SKM-1 (cell line): ENCODE measurements around the gene LRMDA.
"Not testable (repeated sequence)": the region's sequence is repeated elsewhere in the genome, so short reads cannot be mapped to it uniquely, and the experiment has no call there.

Experiments used
- DNase-seq: peaks from one replicate; lab custom pipeline; 2025; ENCODE audit not compliant: unreplicated experiment; lab: John Stamatoyannopoulos, UW

LRMDA gene

DNA sequence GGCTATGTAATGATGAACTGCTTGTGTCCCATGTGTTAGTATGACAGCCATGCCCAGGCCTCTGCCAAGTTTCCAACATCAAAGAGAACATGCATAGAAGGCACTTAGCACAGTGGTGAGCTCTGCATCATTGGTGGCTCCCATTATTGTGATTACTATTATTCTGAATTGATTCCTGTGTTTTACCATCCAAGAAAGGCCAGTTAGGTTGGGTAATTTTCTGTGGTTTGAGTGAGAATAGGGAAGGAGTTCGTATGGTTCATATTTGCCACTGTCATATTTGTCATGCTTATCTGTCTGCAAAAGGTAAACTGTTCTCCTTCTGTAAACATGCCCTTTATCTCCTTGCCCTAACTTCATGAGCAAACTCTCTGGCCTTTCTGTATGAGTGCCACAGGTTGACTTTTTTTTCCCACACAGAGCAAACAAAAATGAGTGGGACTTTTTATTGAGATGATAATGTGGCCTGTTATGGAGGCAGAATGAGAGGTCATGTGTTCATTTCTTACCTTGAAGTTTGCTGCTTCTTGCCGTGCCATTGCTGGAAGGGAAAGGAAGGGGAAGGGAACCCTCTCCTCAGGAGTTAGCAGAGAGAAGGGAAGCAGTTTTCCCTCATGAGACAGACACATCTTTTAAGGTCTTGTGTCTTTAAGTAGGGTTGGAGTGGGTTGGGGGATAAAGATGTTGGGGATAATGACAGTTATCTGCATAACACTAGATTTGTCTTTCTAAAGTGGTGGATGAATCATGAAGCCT is 301.9 kb downstream of the LRMDA start:
- no peak for DNase-seq

DNA sequence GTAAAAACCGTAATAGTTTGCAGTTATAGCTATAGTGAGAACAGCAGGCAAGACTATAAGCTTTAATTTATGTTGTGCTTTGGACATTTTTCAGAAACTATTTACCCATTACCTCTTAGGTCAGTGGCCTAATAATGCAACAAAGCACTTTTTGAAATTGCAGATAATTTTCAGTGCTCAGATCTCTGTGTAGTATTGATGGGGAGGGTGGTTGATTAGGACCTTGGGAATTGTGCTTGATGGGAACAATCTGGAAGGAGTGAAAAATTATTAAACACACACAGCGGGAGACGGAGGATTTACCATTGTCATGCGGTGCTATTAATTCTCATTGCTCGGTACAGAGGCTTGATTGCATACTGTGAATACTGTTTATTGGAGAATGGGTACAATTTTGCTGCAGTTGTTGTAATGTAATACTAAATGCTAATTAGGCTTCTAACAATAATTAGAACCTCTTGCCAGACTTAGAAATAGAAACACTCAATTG is 304.8 kb downstream of the LRMDA start:
- no peak for DNase-seq

DNA sequence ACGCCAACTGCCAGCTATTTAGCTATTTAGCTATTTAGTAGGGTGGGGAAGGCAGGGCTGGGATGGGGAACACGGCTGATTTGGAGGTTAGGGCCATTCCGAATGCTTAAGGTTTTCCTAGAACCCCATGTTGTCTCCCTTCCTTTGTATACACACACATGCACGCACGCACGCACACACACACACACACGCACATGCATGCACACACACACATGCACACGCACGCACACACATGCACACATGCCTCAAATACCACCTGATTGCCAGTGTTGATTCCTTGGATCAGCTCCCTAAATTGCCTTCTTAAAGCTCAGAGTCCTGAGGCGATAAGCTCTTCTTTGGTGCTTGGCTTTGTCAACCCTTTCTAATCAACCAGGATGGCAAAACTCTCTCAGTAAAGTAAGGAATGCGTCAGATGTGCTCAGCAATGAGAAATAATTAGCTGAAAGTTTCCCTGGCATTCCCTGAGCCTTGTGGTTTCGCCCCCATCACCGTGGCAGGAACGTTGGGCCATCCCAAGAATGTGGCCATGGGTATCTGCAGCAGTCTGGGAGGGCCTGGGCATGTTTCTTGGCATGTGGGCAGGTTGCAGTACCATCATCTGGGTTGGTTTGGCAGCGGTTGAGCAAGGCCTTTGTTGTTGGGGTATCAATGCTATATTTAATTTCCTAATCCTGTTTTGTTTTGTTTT is 305.6 kb downstream of the LRMDA start:
- no peak for DNase-seq

GRCh38 chr10:75737580-75737949 is 306.1 kb downstream of the LRMDA start:
- DNase-seq, result no peak

- DNase-seq, result no peak
Observed at GRCh38 chr10:75738924-75739323, 307.5 kb downstream of the LRMDA start.

- DNase-seq, result no peak
Observed at GRCh38 chr10:75739414-75740143, 308.2 kb downstream of the LRMDA start.

DNA sequence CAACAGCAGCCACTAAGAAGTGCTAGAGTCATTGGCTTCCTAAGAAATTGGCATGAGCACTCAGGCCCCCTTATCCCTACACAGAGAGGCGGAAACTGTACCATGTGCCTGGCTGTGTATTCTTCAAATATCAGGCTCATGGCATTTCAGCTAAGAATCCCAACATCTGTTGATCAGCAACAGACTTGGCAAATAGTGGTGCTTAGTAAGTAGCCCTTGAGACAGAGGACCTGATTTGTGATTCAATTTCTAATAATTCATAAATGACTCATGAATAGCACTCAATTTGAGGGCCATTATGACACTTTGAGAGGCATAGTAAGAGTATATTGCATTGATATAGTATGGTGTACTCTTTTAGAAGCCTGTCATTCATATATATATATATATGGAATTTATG is 309.1 kb downstream of the LRMDA start:
- no peak for DNase-seq

- DNase-seq, result no peak
Observed at GRCh38 chr10:75742355-75742754, 310.9 kb downstream of the LRMDA start.

DNA sequence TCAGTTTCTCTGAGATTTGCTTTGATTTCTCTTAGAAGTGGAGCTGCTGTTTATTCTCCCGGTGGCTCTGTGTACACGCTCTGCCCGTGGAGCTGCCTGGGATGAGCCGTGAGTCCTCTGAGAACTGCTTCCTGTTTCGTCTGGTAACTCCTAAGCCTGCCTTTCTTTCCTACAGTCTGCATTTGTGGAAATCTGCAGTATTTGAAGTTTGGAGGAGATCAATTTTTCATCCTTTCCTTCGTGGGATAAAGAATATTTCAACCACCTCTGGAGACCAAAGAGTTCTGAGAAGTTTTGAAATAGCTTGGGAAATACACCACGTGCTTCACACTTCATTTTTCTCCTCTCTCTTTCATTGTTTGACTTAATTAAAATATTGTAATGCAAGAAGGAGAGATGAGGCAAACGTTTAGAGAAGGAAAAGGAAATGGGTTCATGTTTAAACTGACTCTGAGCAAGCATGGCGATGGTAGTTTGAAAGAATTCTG is 311.9 kb downstream of the LRMDA start:
- DNase-seq, result no peak

DNA sequence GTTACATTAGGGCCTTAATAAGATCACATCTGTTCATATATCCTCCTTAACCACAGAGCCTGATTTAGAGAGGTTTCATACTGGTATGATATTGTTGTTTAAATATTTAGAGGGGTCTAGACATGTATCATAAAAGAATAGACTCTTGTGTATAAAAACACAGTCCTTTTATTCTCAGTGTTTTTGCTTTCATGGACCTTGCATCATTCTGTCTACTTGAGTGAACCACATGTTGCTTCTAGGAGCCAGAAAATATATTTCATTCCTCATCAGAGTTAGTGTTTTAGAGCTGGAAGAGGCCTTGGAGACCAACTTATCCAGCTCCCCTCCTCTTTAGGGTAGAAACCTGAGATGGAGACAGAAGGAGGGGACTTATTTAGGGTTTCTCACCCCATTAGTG is 312.8 kb downstream of the LRMDA start:
- DNase-seq, result no peak

DNA sequence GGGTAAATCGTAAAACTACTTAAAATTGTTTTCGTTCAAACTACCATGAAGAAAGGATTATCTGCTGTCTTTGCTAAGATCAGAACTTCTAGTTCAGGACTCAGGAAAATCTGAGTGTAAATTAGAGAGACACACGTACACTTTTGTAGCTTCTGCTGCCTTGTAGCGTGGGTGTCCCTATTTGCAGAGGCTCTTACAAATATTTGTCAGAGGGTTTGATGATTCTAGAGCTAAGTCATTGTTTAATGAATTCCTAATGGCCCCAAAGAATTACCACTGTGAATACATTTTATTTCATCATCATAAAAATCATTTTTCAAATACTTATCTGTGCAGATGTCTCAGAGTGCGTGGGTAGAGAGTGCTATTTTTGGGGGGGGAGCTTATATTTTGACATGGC is 314.9 kb downstream of the LRMDA start:
- no peak for DNase-seq

DNA sequence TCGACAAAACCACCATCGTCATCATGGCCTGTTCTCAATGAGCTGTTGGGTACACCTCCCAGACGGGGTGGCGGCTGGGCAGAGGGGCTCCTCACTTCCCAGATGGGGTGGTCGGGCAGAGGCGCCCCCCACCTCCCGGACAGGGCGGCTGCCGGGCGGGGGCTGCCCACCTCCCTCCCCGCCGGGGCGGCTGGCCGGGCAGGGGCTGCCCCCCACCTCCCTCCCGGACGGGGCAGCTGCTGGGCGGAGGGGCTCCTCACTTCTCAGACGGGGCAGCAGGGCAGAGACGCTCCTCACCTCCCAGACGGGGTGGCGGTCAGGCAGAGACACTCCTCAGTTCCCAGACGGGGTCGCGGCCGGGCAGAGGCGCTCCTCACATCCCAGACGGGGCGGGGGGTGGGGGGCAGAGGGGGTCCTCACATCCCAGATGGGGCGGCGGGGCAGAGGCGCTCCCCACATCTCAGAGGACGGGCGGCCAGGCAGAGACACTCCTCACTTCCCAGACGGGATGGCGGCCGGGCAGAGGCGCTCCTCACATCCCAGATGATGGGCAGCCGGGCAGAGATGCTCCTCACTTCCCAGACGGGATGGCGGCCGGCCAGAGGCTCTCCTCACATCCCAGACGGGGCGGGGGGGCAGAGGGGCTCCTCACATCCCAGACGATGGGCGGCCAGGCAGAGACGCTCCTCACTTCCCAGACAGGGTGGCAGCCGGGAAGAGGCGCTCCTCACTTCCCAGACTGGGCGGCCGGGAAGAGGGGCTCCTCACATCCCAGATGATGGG is 318.9 kb downstream of the LRMDA start:
- not testable (repeated sequence) for DNase-seq

- no peak for DNase-seq
Observed at GRCh38 chr10:75751232-75751631, 319.8 kb downstream of the LRMDA start.

DNA sequence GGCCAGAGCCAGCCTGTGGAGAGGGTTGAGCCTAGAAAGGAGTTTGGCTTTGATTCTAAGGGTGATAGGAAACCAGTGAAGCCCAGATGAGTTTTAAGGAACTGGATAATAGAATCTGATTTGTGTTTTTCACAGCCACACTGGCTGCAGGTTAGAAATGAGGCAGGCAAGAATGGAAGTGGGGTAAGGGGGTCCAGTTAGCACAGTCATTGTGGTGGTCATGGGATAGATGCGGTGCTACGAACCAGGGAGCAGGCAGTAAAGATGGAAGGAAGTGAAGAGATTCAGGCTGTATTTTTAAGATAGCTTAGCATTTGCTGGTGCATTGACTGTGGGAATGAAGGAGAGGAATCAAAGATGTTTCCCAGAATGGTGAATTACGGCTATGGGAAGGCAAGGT is 322.2 kb downstream of the LRMDA start:
- DNase-seq, result no peak

- no peak for DNase-seq
Observed at GRCh38 chr10:75754096-75754831, 322.8 kb downstream of the LRMDA start.

GRCh38 chr10:75755528-75755927 is 324.1 kb downstream of the LRMDA start:
- no peak for DNase-seq

GRCh38 chr10:75761289-75761688 is 329.9 kb downstream of the LRMDA start:
- DNase-seq, result no peak

- DNase-seq, result no peak
Observed at GRCh38 chr10:75762431-75762802, 331.0 kb downstream of the LRMDA start.

DNA sequence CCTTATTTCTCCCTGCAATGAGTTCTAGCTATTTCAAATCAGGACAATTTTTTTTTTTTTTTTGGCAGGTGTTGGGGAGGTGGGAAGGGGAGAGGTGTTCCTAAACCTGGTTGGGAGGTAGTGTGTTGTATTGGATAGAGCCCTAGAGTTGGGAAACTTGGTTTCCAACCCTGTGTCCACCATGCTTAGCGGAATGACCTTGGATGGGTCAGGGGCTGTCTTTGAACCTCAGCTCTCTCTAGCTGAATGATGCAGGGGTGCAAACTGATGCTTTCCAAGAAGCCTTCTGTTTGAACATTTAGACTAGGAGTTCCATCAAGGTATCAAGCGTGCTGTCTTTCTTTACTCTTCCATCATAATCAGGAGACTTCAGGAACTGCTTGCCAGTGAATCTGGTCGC is 332.2 kb downstream of the LRMDA start:
- no peak for DNase-seq
